ENCODE measurements around the gene CDC42.

- TF ChIP-seq POLR2A (IDR thresholded peaks at IDR 0.05; ENCODE audit: low read length) (peak; percentile 18), GATA1 (IDR thresholded peaks at IDR 0.05; ENCODE audit: low read depth, low read length) (no peak)
These were observed 21.1 kb upstream of the CDC42 start for GRCh38 chr1:22031214-22031962.

Measured in erythroblast (primary cell).